Measurements from ENCODE around the gene REX1BD. TPM values are rescaled to one million over a fixed set of nuclear protein-coding genes. Genes with fewer than 3 reads are reported as not detected.
A peak's percentile ranks its signal among the peaks of the same experiment; 100 is the strongest.
"Not testable (repeated sequence)": the region's sequence is repeated elsewhere in the genome, so short reads cannot be mapped to it uniquely, and the experiment has no call there.

The REX1BD gene
- total RNA-seq, 1 donor from 2014 or later: 85.9 TPM

DNA sequence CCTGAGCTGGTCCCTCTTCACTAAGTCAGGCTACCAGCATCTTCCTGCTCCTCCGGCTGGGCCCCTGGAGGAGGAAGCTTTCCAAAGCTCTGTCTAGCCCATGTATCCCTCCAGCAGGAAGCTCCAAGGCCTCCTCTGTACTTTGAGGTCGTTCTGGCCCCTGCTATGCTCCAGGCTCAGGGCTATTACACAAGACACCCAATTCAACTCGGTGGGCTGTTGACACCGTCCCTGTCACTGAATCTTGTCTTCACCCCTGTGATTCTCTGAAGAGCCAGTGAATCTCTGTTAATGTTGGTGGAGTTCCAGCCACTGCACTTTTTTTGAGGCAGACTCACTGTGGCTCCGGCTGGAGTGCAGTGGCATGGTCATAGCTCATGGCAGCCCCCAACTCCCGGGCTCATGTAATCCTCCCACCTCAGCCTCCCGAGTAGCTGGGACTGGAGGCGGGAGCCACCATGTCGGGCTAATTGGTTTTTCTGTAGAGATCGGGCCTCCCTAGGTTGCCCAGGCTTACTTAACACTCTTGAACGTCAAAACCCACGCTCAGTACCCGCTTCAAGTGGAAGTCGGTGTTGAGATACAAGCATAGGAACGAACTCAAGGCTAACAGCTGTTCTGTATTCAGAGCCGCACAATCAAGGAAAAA is 512 bp upstream of the REX1BD start:
- ChIA-PET CTCF (interaction anchor here (0.7 to 3.1 kb wide), 9 partner anchors 16 to 261 kb away, joined by 3 to 18 read pairs (median 5); partner anchors contain the start of genes ELL and UBA52), POLR2A (interaction anchor here (0.7 to 3.4 kb wide), 11 partner anchors 9 to 443 kb away, joined by 4 to 55 read pairs (median 13); partner anchors contain the start of genes COPE, DDX49, ELL and KXD1)
- Mint-ChIP-seq H3K9me3 (no peaks in the 10 kb centered on the region), H3K27ac (peak overlapping the region; percentile 83), H3K36me3 (ENCODE audit: low read depth) (peaks cover 10% of the 10 kb centered on the region), H3K27me3 (peaks cover 2% of the 10 kb centered on the region), H3K4me3 (peak overlapping the region; percentile 87), H3K4me1 (peaks cover 38% of the 10 kb centered on the region)
- intact Hi-C loops (cut with micrococcal nuclease): loop anchor here (1.0 to 5.0 kb wide), 5 partner anchors 17 to 329 kb away; partner anchors contain the start of genes COPE, DDX49, FKBP8 and UBA52
- DNase-seq (no peak), ATAC-seq (ENCODE audit: low read depth) (no peak)
- TF ChIP-seq, protein P1, sequence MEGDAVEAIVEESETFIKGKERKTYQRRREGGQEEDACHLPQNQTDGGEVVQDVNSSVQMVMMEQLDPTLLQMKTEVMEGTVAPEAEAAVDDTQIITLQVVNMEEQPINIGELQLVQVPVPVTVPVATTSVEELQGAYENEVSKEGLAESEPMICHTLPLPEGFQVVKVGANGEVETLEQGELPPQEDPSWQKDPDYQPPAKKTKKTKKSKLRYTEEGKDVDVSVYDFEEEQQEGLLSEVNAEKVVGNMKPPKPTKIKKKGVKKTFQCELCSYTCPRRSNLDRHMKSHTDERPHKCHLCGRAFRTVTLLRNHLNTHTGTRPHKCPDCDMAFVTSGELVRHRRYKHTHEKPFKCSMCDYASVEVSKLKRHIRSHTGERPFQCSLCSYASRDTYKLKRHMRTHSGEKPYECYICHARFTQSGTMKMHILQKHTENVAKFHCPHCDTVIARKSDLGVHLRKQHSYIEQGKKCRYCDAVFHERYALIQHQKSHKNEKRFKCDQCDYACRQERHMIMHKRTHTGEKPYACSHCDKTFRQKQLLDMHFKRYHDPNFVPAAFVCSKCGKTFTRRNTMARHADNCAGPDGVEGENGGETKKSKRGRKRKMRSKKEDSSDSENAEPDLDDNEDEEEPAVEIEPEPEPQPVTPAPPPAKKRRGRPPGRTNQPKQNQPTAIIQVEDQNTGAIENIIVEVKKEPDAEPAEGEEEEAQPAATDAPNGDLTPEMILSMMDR (IDR thresholded peaks at IDR 0.05): no peak

DNA sequence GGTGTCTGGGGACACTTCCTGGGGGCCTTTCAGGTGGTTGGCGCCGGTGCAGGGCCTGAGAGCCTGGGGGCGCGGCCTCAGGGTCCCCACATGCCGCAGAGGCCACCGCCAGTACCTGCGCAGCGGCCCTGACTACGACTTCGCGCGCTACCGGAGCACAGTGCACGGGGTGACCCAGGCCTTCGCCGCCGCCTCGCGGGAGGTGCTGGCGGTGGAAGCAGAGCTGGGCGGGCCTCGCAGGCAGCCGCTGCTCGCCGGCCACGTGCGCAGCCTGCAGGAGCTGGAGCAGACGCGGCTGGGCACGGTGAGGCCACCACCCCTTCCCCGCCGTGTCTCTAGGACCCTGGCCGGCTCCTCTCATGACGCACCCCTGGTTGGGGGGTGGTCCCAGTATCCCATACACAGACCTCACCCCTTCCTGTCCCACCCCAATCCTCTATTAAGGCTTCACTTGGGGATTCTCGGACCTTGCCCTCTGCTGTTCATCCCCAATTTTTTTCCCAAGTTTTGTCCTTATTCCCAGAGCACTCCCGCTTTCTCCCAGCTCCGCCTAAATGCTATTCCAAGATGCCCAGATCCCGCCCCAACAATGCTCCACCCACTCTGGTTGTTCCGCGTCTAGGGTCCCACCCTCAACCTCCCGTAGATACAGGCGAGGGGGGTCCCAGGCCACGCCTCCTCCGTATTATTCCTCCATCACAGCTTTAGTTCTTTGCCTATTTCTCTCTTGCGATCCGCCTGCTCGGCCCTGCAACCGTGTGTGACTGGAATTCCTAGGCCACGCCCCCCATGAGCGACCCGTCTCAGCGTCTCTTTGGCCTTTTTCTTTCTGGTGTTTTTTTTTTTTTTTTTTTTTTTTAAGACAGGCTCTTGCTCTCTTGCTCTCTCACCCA is 1.0 kb downstream of the REX1BD start:
- Mint-ChIP-seq H3K4me1 (peaks cover 43% of the 10 kb centered on the region), H3K9me3 (no peaks in the 10 kb centered on the region), H3K4me3 (peak overlapping the region; percentile 87), H3K36me3 (ENCODE audit: low read depth) (peaks cover 10% of the 10 kb centered on the region), H3K27ac (peak overlapping the region; percentile 83), H3K27me3 (no peaks in the 10 kb centered on the region)
- DNase-seq (no peak), ATAC-seq (ENCODE audit: low read depth) (peak; percentile 43)
- ChIA-PET CTCF (interaction anchor here (0.6 to 3.1 kb wide), 12 partner anchors 13 to 277 kb away, joined by 3 to 18 read pairs (median 4); partner anchors contain the start of genes ELL, UBA52 and UPF1), POLR2A (interaction anchor here (0.6 to 3.4 kb wide), 17 partner anchors 13 to 1179 kb away, joined by 3 to 55 read pairs (median 6); partner anchors contain the start of genes COPE, DDX49, ELL and FKBP8)
- intact Hi-C loops (cut with micrococcal nuclease): loop anchor here (1.0 to 5.0 kb wide), 10 partner anchors 32 to 398 kb away; partner anchors contain the start of genes COPE, DDX49, FKBP8 and KXD1
- TF ChIP-seq, protein P1 (IDR thresholded peaks at IDR 0.05): no peak

DNA sequence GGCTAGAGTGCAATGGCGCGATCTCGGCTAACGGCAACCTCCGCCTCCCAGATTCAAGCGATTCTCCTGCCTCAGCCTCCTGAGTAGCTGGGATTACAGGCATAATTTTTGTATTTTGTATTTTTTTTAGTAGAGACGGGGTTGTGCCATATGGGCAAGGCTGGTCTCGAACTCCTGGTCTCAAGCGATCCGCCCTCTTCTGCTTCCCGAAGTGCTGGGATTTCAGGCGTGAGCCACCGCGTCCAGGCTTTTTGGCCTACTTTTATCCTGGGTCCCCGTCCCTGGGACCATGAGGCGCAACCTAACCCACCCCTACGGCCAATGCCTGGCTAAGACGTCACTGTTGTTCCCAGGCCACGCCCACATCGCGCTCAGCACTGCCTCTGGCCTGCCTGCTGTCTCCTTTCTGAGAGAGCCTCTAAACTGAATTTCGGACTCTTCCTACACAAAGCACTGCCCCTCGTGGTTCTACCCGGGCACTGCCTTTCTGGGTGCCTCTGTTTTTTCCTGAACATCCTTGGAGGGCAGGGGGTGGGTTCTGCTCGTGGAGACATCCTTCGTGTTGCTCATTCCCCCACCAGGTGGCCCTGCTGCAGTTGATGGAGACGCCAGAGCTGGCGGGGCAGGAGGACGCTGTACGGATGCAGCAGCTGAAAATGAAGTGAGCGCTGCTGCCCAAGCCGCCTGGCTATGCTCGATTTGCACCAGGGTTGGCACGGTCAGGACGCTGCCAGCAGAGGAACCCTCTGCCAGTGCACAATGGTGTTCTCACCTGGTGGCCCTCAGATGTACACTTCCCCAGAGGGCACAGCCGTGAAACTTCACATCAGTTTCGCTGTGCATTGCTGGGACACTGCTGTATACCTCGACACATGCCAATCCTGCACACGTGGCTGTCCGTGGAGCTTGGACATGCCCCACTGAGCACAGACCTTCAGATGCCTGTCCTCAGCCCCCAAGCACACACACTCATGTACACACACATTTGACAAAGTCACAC is 2.0 kb downstream of the REX1BD start:
- Mint-ChIP-seq H3K4me3 (peak overlapping the region; percentile 87), H3K27me3 (no peaks in the 10 kb centered on the region), H3K9me3 (no peaks in the 10 kb centered on the region), H3K36me3 (ENCODE audit: low read depth) (peaks cover 10% of the 10 kb centered on the region), H3K4me1 (peaks cover 43% of the 10 kb centered on the region), H3K27ac (peak overlapping the region; percentile 77)
- ATAC-seq (ENCODE audit: low read depth): no peak
- ChIA-PET CTCF (interaction anchor here (0.9 to 3.1 kb wide), 5 partner anchors 19 to 257 kb away, joined by 3 to 18 read pairs (median 12); partner anchors contain the start of genes ELL and UBA52), POLR2A (interaction anchor here (0.5 to 3.2 kb wide), 5 partner anchors 14 to 329 kb away, joined by 3 to 55 read pairs (median 14); partner anchors contain the start of genes COPE, DDX49 and UBA52)
- intact Hi-C loops (cut with micrococcal nuclease): loop anchor here (5.0 kb wide), 1 partner anchor 397 kb away; no protein-coding TSS in a partner anchor
- no peak for DNase-seq
- TF ChIP-seq, protein P1 (IDR thresholded peaks at IDR 0.05): no peak

DNA sequence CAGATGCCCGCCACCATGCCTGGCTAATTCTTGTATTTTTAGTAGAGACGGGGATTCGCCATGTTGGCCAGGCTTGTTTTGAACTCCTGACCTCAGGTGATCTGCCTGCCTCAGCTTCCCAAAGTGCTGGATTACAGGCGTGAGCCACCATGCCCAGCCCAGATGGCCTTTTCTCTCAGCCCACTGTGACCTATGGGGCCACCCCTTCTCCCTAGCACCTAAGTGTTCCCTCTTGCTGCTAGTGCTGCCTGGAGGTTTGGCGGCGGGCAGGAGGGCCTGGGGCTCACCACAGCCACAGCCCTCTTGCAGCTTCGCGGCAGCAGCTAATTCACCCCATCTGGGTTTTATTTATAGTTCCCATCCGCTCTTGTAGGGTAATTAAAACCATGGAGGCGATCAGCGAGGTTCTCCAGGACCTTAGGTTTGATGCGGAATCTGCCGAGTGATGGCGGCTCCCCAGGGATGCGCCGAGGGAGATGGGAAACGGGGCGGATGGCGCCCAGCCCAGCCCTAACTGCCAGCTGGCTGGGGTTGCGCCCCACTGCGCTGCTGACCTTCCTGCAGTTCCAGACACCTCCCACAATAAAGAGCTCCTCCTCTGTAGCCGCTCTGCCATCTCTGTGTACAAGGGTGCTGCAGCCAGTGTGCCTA is 3.3 kb downstream of the REX1BD start:
- intact Hi-C loops (cut with micrococcal nuclease): loop anchor here (5.0 kb wide), 1 partner anchor 395 kb away; no protein-coding TSS in a partner anchor

DNA sequence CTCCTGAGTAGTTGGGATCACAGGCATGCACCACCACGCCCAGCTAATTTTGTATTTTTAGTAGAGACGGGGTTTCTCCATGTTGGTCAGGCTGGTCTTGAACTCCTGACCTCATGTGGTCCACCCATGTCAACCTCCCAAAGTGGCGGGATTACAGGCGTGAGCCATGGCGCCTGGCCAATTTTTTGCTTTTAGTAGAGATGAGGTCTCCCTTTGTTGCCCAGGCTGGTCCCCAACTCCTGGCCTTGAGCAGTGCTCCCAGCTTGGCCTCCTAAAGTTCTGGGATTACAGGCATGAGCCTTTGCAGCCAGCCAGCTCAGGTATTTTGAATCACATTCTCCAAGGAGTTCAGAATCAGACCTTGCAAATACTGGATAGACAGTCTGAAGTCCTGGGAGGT is 4.1 kb downstream of the REX1BD start:
- ATAC-seq (ENCODE audit: low read depth); H3K4me3 Mint-ChIP-seq; H3K9me3 Mint-ChIP-seq; DNase-seq; H3K27me3 Mint-ChIP-seq; H3K27ac Mint-ChIP-seq: not testable (repeated sequence)
- ChIA-PET CTCF (interaction anchor here (1.3 to 3.1 kb wide), 4 partner anchors 21 to 394 kb away, joined by 3 to 38 read pairs (median 5); partner anchors contain the start of gene UBA52), POLR2A (interaction anchor here (1.0 to 2.6 kb wide), 3 partner anchors 35 to 327 kb away, joined by 3 to 6 read pairs (median 6); partner anchors contain the start of genes COPE, DDX49 and KXD1)
- intact Hi-C loops (cut with micrococcal nuclease): loop anchor here (5.0 kb wide), 1 partner anchor 395 kb away; no protein-coding TSS in a partner anchor
- Mint-ChIP-seq H3K36me3 (ENCODE audit: low read depth) (peaks cover 10% of the 10 kb centered on the region), H3K4me1 (peaks cover 36% of the 10 kb centered on the region)

More for the DNA sequence above, 3.3 kb downstream of the REX1BD start:
- DNase-seq (no peak), ATAC-seq (ENCODE audit: low read depth) (no peak)
- H3K4me3 Mint-ChIP-seq: no peak overlapping the region
- POLR2A ChIA-PET: interaction anchor here (2.6 kb wide), 1 partner anchor 71 kb away, joined by 6 read pairs; no protein-coding TSS in a partner anchor
- H3K36me3 Mint-ChIP-seq (ENCODE audit: low read depth): peaks cover 10% of the 10 kb centered on the region
- no peaks in the 10 kb centered on the region for H3K27me3 Mint-ChIP-seq
- H3K4me1 Mint-ChIP-seq: peaks cover 38% of the 10 kb centered on the region
- CTCF ChIA-PET: interaction anchor here (1.6 to 3.1 kb wide), 2 partner anchors 72 to 256 kb away, joined by 4 to 38 read pairs; no protein-coding TSS in a partner anchor
- TF ChIP-seq, protein P1 (IDR thresholded peaks at IDR 0.05): no peak
- no peak overlapping the region for H3K27ac Mint-ChIP-seq
- no peaks in the 10 kb centered on the region for H3K9me3 Mint-ChIP-seq
